GM21515 (cell line): ENCODE data around the gene TPSD1.
"Not testable (repeated sequence)": the region's sequence is repeated elsewhere in the genome, so short reads cannot be mapped to it uniquely, and the experiment has no call there.

Experiments
- ATAC-seq: cut with Tn5 transposase; IDR thresholded peaks from one replicate; pipeline ENCODE4 v1.9.1; 2021; ENCODE audit not compliant: unreplicated experiment

Gene TPSD1

GRCh38 chr16:1240436-1240835 is 15.4 kb upstream of the TPSD1 start, which contains the start of gene TPSAB1:
TPSAB1 (plus strand) TSS chr16:1240705; CDS start chr16:1240939, 234 bp downstream.
- not testable (repeated sequence) for ATAC-seq

- not testable (repeated sequence) for ATAC-seq
Measured at GRCh38 chr16:1241081-1241480, 14.8 kb upstream of the TPSD1 start.

DNA sequence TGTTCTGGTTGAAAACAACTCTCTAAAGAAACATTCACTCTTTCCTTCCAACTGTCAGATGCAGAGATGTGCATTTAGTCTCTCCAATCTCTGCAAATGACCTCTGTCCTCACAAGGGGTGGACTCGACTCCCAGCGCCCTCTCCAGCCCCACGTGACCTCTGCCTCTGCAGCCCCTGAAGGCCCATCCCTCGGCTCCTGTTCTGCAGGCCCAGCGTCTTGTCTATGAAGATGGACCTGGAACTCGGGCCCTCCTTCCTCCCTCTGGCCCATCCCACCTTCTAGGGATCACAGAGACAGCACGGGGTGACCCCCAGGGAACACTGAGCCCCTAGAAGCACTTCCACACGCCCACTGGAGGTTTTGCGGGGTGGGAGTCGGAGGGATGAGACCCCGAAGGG is 12.5 kb upstream of the TPSD1 start:
- ATAC-seq, result not testable (repeated sequence)

DNA sequence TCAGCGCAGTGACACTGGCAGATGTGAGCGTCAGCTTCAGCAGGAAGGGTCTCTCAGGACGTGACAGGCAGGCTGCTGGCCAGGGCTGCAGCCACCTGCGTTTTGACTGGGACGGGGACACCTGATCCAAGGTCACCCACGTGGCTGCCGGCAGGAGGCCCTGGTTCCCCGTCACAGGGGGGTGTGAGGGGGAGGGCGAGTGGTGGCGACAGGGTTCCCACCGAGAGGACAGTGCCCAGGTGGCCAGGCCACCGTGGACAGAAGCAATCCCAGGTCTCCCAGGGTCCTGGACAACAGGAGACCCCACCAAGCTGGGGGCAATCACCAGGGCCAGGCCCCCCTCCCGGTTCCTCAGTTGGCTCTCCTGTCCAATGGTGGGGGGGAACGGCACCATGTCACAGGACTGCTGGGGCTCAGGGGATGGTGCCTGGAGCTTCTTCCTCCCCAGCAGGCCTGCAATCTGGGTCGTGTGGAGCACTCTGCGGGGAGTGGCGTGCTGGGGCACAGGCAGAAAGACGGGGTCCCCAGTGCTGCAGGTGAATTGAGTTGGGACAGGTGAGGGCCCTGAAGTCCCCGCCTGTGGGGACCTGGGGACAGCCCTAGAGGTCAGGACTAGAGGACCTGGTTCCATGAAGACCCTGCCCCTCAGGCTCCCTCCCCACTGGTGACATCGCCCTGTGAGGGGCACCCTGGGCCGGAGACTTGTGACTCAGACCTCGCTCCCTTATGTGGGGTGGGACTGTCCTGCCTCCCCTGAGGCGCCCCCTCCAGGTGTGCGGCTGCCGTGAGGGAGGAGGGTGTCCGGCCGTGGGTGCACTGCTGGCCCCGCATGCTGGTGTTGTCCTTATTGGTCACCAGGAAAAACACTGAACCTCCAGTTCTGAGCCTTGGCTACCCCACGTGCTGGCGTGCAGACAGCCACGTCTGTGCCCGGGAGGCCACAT is 11.7 kb upstream of the TPSD1 start:
- ATAC-seq, result not testable (repeated sequence)

- ATAC-seq, result no peak
Measured at GRCh38 chr16:1244881-1245280, 11.0 kb upstream of the TPSD1 start.

- ATAC-seq, result no peak
Measured at GRCh38 chr16:1245452-1246020, 10.3 kb upstream of the TPSD1 start.

DNA sequence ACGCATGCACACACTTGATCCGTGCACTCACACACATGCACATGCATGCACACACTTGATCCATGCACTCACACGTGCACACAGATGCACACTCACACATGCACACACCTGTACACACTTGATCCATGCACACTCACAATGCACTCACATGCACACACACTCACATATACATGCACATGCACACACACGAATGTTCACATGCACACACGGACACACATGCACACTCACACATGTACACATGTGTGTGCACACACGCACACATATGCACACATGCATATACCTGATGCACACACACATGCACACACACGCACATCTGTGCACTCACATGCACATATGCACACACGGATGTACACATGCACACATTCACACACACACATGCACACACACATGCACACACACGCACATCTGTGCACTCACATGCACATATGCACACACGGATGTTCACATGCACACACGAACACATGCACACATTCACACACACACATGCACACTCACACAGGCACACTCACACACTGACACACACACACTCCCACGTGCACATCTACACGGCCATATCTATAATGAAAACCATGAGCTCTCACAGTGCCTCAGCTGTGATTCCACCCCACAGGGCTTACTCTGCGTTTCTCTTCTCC is 7.8 kb upstream of the TPSD1 start:
- ATAC-seq, result not testable (repeated sequence)

- not testable (repeated sequence) for ATAC-seq
Measured at GRCh38 chr16:1249031-1249755, 6.7 kb upstream of the TPSD1 start.

- ATAC-seq, result not testable (repeated sequence)
Measured at GRCh38 chr16:1253701-1254364, 2.0 kb upstream of the TPSD1 start.

DNA sequence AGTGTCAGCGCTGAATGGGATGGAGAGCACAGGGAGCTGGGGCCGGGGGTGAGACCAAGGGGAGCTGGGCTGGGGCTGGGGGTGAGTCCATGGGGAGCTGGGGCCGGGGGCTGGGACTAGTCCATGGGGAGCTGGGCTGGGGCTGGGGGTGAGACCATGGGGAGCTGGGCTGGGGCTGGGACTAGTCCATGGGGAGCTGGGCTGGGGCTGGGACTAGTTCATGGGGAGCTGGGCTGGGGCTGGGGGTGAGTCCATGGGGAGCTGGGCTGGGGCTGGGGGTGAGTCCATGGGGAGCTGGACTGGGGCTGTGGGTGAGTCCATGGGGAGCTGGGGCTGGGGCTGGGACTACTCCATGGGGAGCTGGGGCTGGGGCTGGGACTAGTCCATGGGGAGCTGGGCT is 1.0 kb upstream of the TPSD1 start:
- ATAC-seq, result not testable (repeated sequence)

GRCh38 chr16:1256296-1256873 is 516 bp downstream of the TPSD1 start:
- ATAC-seq, result not testable (repeated sequence)

GRCh38 chr16:1256874-1257322 is 1.0 kb downstream of the TPSD1 start:
- no peak for ATAC-seq

DNA sequence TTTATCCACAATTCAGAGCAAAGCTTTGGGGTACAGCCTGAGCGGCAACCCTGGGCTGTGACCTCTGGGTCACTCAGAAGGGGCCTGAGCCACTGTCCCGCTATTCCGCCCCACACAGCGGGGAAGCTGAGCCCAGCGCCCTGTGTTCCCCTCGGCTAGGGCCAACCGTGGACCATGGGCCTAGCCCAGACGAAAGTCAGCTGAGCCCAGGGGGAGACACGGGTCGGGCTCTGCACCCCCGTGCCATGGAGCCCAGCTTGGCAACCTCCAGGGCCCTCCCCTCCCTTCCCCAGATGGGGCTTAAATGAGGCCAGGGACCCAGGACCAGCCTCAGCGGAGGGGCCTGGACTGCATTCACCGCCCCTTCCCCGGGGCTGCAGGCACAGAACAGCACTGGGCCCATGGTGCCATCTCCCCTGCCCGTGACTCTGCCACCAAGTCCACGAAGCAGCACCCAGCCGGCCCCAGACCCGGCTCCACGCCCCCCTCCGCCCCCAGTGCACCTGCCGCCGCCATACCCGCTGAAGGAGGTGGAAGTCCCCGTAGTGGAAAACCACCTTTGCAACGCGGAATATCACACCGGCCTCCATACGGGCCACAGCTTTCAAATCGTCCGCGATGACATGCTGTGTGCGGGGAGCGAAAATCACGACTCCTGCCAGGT is 1.8 kb downstream of the TPSD1 start:
- ATAC-seq, result no peak

DNA sequence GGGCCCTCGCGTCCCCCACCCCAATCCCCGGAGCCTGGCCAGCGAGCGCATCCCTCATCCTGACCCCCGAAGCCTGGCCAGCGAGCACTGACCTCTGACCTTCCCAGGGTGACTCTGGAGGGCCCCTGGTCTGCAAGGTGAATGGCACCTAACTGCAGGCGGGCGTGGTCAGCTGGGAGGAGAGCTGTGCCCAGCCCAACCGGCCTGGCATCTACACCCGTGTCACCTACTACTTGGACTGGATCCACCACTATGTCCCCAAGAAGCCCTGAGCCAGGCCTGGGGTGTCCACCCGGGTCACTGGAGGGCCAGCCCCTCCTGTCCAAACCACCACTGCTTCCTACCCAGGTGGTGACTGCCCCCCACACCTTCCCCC is 2.3 kb downstream of the TPSD1 start:
- ATAC-seq, result no peak

DNA sequence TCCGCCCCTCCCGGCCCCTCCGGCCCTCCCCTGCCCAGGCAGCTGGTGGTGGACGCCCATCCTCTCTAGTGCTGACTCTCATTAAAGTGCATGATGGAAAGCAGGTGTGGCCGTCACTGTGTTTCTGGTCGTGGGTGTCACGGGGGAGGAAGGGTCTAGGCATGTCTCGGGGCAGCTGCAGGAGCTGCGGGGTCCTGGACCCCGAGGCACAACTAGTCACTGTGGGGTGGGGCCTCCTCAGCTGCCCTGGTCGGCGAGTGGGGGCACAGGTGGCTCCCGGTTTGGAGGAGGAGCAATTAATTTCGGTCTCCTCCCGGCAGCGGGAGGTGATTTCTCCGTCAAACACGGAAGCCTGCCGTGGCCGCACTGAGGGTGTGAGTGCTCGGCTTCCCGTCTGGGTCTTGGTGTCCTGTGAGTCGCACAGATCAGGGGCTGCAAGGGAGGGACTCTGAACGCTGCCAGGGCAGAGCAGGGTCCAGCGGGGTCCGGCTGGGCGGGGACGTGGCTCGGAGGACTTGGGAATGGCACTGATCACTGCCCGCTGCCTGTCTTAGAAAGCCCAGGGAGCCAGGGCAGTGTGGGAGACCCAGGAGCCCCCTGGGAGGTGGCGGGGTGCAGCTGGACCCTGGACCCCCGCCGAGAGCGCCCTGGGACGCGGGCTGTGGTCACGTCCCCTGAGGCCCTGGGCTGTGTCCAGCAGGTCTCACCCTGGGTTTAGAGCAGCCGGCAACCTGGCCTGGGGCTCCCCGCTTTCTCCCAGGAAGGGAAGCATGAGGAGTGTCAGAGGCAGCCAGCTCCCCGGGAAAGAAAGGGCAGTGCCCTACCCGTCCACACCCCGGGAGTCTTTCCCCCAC is 3.3 kb downstream of the TPSD1 start:
- no peak for ATAC-seq

- no peak for ATAC-seq
Measured at GRCh38 chr16:1259760-1260068, 3.8 kb downstream of the TPSD1 start.

- ATAC-seq, result no peak
Measured at GRCh38 chr16:1260101-1260680, 4.3 kb downstream of the TPSD1 start.

GRCh38 chr16:1261131-1261892 is 5.4 kb downstream of the TPSD1 start:
- ATAC-seq, result no peak
